GM18909 (cell line): ENCODE measurements around the gene FARP2.
"Not testable (repeated sequence)": the region's sequence is repeated elsewhere in the genome, so short reads cannot be mapped to it uniquely, and the experiment has no call there.

Experiments
- ATAC-seq: cut with Tn5 transposase; IDR thresholded peaks from one replicate; pipeline ENCODE4 v1.9.1; 2021; ENCODE audit warnings: mild to moderate bottlenecking; ENCODE audit not compliant: unreplicated experiment, poor library complexity

The FARP2 gene

GRCh38 chr2:241393524-241394196 is 37.6 kb downstream of the FARP2 start:
- ATAC-seq, result no peak

- ATAC-seq, result not testable (repeated sequence)
Observed at GRCh38 chr2:241396809-241397208, 40.7 kb downstream of the FARP2 start.

- ATAC-seq, result no peak
Observed at GRCh38 chr2:241399941-241400922, 44.1 kb downstream of the FARP2 start.

GRCh38 chr2:241408849-241409248 is 52.8 kb downstream of the FARP2 start:
- no peak for ATAC-seq

GRCh38 chr2:241410739-241411176 is 54.7 kb downstream of the FARP2 start:
- ATAC-seq, result no peak

GRCh38 chr2:241412144-241412543 is 56.1 kb downstream of the FARP2 start:
- no peak for ATAC-seq

- not testable (repeated sequence) for ATAC-seq
Observed at GRCh38 chr2:241413501-241413900, 57.4 kb downstream of the FARP2 start.

- no peak for ATAC-seq
Observed at GRCh38 chr2:241413929-241414580, 58.0 kb downstream of the FARP2 start.

GRCh38 chr2:241415196-241415595 is 59.1 kb downstream of the FARP2 start:
- no peak for ATAC-seq

- ATAC-seq, result no peak
Observed at GRCh38 chr2:241417626-241418025, 61.5 kb downstream of the FARP2 start.

- no peak for ATAC-seq
Observed at GRCh38 chr2:241421330-241421729, 65.2 kb downstream of the FARP2 start.

GRCh38 chr2:241421942-241422341 is 65.9 kb downstream of the FARP2 start:
- ATAC-seq, result not testable (repeated sequence)

GRCh38 chr2:241422350-241422749 is 66.3 kb downstream of the FARP2 start:
- no peak for ATAC-seq

- not testable (repeated sequence) for ATAC-seq
Observed at GRCh38 chr2:241423489-241423888, 67.4 kb downstream of the FARP2 start.

- ATAC-seq, result no peak
Observed at GRCh38 chr2:241425368-241425767, 69.3 kb downstream of the FARP2 start.

GRCh38 chr2:241430178-241430577 is 74.1 kb downstream of the FARP2 start:
- no peak for ATAC-seq

GRCh38 chr2:241432824-241433448 is 76.9 kb downstream of the FARP2 start:
- no peak for ATAC-seq

- ATAC-seq, result no peak
Observed at GRCh38 chr2:241437179-241437578, 81.1 kb downstream of the FARP2 start.

- no peak for ATAC-seq
Observed at GRCh38 chr2:241441492-241441891, 85.4 kb downstream of the FARP2 start.

- ATAC-seq, result peak; percentile 55
Observed at GRCh38 chr2:241443486-241444223, 87.6 kb downstream of the FARP2 start.
